ENCODE results near the gene WDR1.

Gene WDR1

DNA sequence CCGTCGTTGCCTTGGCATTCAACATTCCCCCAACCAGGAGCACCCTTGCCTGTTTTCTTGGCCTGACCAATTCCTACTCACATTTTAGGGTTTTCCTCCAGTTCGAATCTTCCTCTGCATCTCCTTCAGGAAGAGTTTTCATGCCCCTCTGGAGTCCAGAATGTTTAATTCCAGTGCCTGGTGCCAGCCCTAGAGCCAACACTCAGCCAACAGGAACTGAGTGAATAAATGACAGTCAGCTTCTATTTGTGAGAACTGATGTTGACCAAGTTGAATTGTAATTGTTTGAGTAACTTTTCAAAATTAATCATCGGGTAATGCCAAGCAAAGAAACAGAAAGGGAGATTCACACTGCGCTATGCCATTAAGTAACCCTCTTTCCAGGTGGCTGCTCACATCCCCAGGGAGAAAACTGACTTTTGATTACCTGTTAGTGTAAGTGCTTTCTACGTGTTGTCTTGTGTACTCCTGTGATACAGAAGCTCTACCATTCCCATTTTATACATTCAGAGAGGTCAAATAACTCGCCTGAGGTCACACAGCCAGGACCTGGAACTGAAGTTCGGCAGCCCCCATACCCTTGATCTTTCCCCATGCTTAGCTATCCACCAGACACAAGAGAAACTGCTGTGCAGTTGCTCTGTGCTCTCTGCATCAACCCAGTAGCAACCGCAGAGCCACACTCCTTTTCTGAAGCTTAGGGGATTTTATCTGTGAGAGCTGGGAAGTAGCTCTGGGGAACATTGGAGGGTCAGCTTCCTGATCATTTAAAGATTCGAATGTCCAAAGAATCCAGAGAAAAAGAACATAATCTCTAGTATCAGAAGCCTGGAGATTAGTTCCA is 76.3 kb downstream of the WDR1 start:
- DNase-seq (ENCODE audit: low spot score) = no peak
- TF ChIP-seq, protein P1, sequence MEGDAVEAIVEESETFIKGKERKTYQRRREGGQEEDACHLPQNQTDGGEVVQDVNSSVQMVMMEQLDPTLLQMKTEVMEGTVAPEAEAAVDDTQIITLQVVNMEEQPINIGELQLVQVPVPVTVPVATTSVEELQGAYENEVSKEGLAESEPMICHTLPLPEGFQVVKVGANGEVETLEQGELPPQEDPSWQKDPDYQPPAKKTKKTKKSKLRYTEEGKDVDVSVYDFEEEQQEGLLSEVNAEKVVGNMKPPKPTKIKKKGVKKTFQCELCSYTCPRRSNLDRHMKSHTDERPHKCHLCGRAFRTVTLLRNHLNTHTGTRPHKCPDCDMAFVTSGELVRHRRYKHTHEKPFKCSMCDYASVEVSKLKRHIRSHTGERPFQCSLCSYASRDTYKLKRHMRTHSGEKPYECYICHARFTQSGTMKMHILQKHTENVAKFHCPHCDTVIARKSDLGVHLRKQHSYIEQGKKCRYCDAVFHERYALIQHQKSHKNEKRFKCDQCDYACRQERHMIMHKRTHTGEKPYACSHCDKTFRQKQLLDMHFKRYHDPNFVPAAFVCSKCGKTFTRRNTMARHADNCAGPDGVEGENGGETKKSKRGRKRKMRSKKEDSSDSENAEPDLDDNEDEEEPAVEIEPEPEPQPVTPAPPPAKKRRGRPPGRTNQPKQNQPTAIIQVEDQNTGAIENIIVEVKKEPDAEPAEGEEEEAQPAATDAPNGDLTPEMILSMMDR (IDR thresholded peaks at IDR 0.05; ENCODE audit: extremely low read depth, missing control alignments) = no peak

DNA sequence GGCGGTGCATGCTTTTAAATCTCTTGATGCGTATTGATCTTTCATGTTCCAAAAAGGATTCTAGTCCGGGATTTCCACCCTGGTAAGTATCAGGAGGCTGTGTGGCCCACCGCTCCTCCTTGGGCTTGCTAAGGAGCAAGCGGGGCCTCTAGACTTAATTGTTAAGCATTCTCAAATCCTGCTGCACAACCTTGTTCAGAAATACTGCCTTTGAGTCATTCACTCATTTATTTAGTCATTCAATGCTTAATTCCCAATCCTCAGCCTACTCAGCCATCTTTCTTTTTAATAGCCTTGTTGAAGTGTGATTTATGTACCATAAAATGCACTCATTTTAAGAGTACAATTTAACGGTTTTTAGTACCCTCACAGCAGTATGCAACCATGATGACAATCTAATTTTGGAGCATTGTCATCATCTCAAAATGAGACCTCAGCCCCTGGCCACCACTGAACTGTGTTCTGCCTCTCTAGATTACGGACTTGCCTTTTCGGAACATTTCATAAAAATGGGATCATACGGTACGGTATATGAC is 79.7 kb downstream of the WDR1 start:
- TF ChIP-seq, protein P1 (IDR thresholded peaks at IDR 0.05; ENCODE audit: extremely low read depth, missing control alignments) = no peak
- DNase-seq (ENCODE audit: low spot score) = no peak

DNA sequence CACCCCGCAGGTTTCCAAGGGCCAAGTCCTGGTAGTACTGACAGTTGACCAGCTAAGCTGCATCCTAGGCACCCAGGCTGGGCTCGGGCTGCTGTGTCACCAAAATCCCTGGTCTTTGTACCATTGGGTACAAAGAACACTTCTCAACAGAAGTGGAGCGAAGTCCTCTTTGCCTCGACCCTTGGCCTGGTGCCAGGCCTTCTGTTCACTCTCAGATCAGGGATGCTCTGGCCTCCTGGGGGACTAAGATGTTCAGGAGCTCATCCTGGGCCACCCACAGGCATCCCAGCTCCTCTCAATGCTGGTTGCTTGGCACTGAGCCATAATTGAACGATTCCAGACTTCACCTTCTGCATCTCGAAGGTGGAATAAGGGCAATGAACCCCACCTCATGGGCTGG is 81.5 kb downstream of the WDR1 start:
- TF ChIP-seq, protein P1 (IDR thresholded peaks at IDR 0.05; ENCODE audit: extremely low read depth, missing control alignments) = no peak
- no peak for DNase-seq (ENCODE audit: low spot score)

DNA sequence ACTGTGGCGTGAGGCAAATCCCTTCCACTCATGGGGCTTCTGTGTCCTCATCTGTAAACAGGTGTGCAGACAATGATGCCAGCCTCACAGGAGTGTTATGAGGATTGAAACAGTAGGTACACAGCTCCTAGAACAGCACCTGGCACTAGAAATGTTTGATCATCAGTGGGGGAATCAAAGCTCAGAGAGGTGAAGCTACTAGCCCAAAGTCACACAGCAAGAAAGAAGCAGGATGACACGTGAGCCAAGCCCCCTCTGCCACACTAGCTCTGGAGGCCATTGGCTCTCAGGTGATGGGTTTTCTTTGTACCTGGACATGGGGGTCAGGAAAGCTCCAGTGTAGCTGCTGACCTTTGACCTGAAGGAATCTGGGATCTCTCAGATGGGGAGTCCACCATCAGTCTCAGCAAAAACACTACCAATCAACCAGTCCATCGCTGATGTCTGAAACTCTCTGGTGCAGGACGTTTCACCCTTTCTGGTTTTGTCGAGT is 81.9 kb downstream of the WDR1 start:
- TF ChIP-seq, protein P1 (IDR thresholded peaks at IDR 0.05; ENCODE audit: extremely low read depth, missing control alignments) = no peak
- no peak for DNase-seq (ENCODE audit: low spot score)

DNA sequence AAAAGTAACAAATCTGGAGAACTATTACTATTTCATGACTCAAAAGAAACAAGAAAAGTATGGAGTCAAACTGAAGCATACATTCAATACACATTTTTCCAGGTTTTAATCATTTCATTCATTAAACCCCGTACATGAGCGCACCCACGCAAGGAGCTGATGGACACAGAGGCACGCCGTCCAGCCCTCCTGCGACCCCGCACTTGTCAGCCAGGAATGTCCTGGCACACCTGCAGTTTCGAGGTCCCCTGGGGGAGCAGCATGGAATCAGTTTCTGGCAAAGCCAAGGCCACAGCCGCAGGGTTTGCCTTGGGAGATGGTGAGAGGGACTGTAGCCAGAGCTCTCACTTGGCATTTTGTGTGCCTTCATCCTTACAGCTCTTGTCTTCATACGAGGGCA is 82.5 kb downstream of the WDR1 start:
- no peak for DNase-seq (ENCODE audit: low spot score)
- TF ChIP-seq, protein P1 (IDR thresholded peaks at IDR 0.05; ENCODE audit: extremely low read depth, missing control alignments) = no peak

DNA sequence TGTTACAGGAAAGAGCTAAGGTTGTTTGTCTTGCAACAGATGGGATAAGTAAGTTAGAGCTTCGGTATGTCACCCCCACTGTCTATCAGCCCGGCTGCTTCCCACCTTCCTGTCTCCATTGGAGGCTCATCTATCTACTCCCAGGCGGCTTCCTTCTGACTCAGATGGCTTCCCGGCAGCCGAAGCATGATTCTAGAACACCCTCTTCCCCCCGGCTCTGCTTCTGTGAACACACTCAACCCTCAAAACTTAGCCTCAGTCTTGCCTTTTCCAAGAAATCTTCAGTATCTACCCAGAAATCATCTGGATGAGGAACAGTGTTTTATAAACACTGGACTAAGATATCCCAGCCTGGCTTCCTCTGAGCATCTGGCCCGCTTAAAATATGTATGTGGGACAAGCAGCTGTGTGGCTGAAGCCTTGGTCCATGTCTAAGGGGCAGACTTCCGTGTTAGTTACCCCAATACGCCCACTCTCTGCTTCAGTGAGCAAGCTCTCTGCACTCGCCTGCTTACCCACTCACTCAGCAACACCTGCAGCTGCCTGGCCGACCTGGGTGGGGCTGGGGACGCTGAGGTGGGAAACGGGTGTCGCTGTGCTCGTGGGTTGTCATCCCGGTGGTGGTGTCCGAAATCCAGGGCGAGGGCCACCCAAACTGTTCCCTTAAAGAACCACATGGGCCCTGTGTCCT is 83.3 kb downstream of the WDR1 start:
- DNase-seq (ENCODE audit: low spot score) = no peak
- TF ChIP-seq, protein P1 (IDR thresholded peaks at IDR 0.05; ENCODE audit: extremely low read depth, missing control alignments) = no peak

DNA sequence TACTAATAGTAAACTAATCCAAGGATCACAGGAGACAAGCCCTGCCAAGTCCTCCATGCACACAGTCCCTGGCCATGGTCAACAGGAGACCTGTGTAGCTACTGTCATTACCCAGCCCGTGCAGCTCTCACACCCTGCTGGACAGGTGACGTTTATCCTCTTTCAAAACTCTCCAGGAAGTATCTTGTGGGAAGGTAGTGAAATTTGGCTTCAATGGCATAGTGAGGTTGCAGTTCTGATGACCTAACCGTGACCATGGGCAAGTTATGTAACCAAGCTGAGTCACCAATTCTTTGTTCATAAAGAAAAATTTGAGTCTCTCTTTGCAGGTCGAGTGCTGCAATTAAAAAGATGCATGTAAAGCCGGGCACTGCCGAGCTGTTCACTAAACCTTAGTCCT is 84.0 kb downstream of the WDR1 start:
- TF ChIP-seq, protein P1 (IDR thresholded peaks at IDR 0.05; ENCODE audit: extremely low read depth, missing control alignments) = no peak
- no peak for DNase-seq (ENCODE audit: low spot score)
